Progenitor cell of endocrine pancreas (in vitro differentiated cells): Measurements from ENCODE around the gene CYP26C1. TPM values are rescaled to one million over a fixed set of nuclear protein-coding genes. Genes with fewer than 3 reads are reported as not detected.

Experiments used
- DNase-seq: peaks from one replicate; pipeline ENCODE4 v3.0.0; 2021; ENCODE audit warnings: low spot score; ENCODE audit not compliant: unreplicated experiment
- H3K27ac Mint-ChIP-seq: 2 replicates; pipeline ENCODE4 v1.8.0; 2021; ENCODE audit warnings: mild to moderate bottlenecking, moderate library complexity, mixed read lengths
- H3K27me3 Mint-ChIP-seq: 2 replicates; pipeline ENCODE4 v1.8.0; 2021; ENCODE audit warnings: mixed read lengths
- H3K36me3 Mint-ChIP-seq: 2 replicates; pipeline ENCODE4 v1.8.0; 2022; ENCODE audit warnings: mixed read lengths; ENCODE audit not compliant: insufficient read depth
- H3K4me1 Mint-ChIP-seq: 2 replicates; pipeline ENCODE4 v1.8.0; 2021; ENCODE audit warnings: low read depth, mixed read lengths
- H3K4me3 Mint-ChIP-seq: 2 replicates; pipeline ENCODE4 v1.8.0; 2021; ENCODE audit warnings: low read depth, mild to moderate bottlenecking, moderate library complexity, mixed read lengths
- H3K9me3 Mint-ChIP-seq: 2 replicates; pipeline ENCODE4 v1.8.0; 2021; ENCODE audit warnings: low read depth, mixed read lengths
- total RNA-seq: library from RNA; stranded (reverse); gene quantifications from 2 replicates; pipeline ENCODE4 v1.2.1, GENCODE V29; 2021
- TF ChIP-seq, protein P1 (sequence below): fragments of 200-600 bp; sonication (generic); IDR thresholded peaks from one replicate; pipeline ENCODE4 v1.5.0; 2021; ENCODE audit warnings: antibody characterized with exemption, mild to moderate bottlenecking; ENCODE audit not compliant: unreplicated experiment

Gene CYP26C1
- total RNA-seq, 1 donor from 2014 or later, result 0.26 TPM

DNA sequence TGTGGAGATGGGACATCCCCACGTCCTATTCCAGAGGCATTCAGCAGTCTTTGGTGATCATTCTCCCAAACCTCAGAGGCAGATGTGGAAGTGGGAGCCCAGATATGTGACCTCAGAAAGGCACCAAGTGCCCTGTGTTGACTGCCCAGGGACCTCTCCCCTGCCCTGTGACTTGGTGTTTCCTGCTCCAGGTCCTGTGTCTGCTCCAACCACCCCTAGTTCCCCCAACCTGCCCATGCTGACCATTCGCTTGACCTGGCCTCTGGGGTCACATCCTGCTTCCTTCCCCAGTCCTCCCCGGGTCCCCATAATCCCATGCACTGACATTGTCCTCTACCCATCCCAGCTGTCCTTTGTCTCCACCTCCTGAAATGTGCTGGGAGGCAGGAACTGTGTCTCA is 20.7 kb downstream of the CYP26C1 start:
- TF ChIP-seq, protein P1, sequence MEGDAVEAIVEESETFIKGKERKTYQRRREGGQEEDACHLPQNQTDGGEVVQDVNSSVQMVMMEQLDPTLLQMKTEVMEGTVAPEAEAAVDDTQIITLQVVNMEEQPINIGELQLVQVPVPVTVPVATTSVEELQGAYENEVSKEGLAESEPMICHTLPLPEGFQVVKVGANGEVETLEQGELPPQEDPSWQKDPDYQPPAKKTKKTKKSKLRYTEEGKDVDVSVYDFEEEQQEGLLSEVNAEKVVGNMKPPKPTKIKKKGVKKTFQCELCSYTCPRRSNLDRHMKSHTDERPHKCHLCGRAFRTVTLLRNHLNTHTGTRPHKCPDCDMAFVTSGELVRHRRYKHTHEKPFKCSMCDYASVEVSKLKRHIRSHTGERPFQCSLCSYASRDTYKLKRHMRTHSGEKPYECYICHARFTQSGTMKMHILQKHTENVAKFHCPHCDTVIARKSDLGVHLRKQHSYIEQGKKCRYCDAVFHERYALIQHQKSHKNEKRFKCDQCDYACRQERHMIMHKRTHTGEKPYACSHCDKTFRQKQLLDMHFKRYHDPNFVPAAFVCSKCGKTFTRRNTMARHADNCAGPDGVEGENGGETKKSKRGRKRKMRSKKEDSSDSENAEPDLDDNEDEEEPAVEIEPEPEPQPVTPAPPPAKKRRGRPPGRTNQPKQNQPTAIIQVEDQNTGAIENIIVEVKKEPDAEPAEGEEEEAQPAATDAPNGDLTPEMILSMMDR, result no peak
- Mint-ChIP-seq H3K36me3 (no peaks in the 10 kb centered on the region), H3K27me3 (peaks cover 23% of the 10 kb centered on the region), H3K4me1 (peaks cover 6% of the 10 kb centered on the region), H3K4me3 (no peak overlapping the region), H3K27ac (no peak overlapping the region), H3K9me3 (no peaks in the 10 kb centered on the region)
- DNase-seq, result no peak

DNA sequence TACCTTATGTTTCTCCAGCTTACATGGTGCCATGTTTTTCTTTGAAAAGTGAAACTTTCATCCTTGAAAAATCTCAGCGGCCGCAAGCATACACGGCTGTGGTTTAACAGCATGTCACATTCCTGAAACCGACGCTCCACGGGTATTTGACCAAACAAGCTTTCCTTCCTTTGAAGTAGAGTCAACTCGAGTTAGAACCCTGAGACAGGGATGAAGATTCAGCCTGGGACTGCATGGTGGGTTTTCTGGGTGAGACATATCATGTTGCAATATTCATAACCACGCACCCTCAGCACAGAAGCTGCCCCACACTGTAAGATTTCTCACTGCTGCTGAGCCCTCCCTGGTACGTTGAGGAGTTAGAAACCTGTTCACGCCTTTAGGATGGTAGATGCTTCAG is 21.2 kb downstream of the CYP26C1 start:
- Mint-ChIP-seq H3K27ac (no peak overlapping the region), H3K36me3 (no peaks in the 10 kb centered on the region), H3K4me3 (no peak overlapping the region), H3K4me1 (peaks cover 6% of the 10 kb centered on the region), H3K27me3 (peaks cover 18% of the 10 kb centered on the region), H3K9me3 (no peaks in the 10 kb centered on the region)
- DNase-seq, result no peak
- TF ChIP-seq, protein P1, result no peak

DNA sequence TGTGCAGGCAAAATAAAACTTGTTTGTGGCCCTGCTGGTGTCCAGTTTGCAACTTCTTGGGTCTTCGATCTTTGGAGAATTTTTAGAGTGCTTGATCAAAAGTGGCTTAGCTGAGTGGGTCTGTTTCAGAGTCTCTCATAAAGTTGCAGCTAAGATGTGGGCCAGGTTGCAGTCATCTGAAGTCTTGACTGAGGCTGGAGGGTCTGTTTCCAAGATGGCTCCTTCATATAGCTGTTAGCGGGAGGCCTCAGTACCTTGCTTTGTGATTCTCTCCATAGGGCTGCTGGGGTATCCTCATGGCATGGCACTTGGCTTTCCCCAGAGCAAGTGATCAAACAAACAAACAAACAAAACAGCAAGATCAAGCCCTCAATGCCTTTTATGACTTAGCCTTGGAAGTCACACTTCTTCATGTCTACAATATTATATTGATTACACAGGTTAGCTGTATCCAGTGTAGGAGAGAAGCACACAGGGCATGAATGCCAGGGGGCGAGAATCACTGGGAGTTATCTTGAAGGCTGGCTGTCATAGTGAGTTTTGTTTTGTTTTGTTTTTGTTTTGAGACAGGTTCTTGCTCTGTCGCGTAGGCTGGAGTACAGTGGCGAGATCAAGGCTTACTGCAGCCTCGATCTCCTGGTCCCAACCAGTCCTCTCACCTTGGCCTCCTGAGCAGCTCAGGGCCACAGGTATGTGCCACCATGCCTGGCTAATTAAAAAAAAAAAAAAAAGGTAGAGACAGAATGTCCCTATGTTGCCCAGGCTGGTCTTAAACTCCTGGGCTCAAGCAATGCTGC is 23.3 kb downstream of the CYP26C1 start:
- H3K27ac Mint-ChIP-seq, result no peak overlapping the region
- no peak for DNase-seq

GRCh38 chr10:93085272-93085859 is 24.8 kb downstream of the CYP26C1 start:
- Mint-ChIP-seq H3K27me3 (peaks cover 9% of the 10 kb centered on the region), H3K4me1 (no peaks in the 10 kb centered on the region), H3K4me3 (no peak overlapping the region), H3K9me3 (no peaks in the 10 kb centered on the region), H3K36me3 (no peaks in the 10 kb centered on the region), H3K27ac (no peak overlapping the region)
- no peak for DNase-seq
- TF ChIP-seq, protein P1, result no peak

More for the DNA sequence above, 23.3 kb downstream of the CYP26C1 start:
- no peaks in the 10 kb centered on the region for H3K9me3 Mint-ChIP-seq
- H3K4me1 Mint-ChIP-seq, result peaks cover 1% of the 10 kb centered on the region
- TF ChIP-seq, protein P1, result no peak
- H3K4me3 Mint-ChIP-seq, result no peak overlapping the region
- H3K27me3 Mint-ChIP-seq, result peaks cover 15% of the 10 kb centered on the region
- H3K36me3 Mint-ChIP-seq, result no peaks in the 10 kb centered on the region

DNA sequence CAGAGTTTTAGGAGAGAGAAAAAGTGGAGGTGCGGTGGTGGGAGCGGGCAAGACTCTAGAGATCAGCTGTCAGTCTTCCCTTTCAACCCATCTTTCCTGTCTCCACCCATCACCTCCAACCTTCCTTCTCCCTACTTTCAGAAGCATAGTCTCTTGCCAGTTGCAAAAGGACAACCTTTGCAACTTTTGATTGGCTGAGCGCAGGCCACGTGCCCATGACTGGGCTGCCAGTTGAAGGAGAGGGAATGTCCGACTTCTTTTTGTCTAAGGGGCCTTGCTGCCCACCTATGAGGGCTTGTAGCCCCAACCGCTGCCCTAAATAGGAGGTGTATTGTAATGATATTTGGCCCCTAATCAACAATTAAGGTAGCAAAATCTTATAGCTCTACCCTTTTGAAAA is 25.7 kb downstream of the CYP26C1 start:
- no peaks in the 10 kb centered on the region for H3K36me3 Mint-ChIP-seq
- DNase-seq, result no peak
- TF ChIP-seq, protein P1, result no peak
- H3K27ac Mint-ChIP-seq, result no peak overlapping the region
- no peak overlapping the region for H3K4me3 Mint-ChIP-seq
- no peaks in the 10 kb centered on the region for H3K9me3 Mint-ChIP-seq
- H3K27me3 Mint-ChIP-seq, result peaks cover 5% of the 10 kb centered on the region
- H3K4me1 Mint-ChIP-seq, result no peaks in the 10 kb centered on the region
